Vein endothelial cell (primary cell): ENCODE data around the gene IQCF2. TPM values are rescaled to one million over a fixed set of nuclear protein-coding genes. Genes with fewer than 3 reads are reported as not detected.

Experiments
- small RNA-seq: library from RNA; depleted of rRNA; stranded (forward); fragments of <200 nt; gene quantifications from one replicate; pipeline ENCODE3, GENCODE V24; 2012
- total RNA-seq: library from RNA; depleted of rRNA; stranded (reverse); fragments of >200 nt; gene quantifications from 2 replicates; pipeline ENCODE4 v1.2.3, GENCODE V29; 2012

IQCF2 gene
- total RNA-seq = not detected in 2 replicates

DNA sequence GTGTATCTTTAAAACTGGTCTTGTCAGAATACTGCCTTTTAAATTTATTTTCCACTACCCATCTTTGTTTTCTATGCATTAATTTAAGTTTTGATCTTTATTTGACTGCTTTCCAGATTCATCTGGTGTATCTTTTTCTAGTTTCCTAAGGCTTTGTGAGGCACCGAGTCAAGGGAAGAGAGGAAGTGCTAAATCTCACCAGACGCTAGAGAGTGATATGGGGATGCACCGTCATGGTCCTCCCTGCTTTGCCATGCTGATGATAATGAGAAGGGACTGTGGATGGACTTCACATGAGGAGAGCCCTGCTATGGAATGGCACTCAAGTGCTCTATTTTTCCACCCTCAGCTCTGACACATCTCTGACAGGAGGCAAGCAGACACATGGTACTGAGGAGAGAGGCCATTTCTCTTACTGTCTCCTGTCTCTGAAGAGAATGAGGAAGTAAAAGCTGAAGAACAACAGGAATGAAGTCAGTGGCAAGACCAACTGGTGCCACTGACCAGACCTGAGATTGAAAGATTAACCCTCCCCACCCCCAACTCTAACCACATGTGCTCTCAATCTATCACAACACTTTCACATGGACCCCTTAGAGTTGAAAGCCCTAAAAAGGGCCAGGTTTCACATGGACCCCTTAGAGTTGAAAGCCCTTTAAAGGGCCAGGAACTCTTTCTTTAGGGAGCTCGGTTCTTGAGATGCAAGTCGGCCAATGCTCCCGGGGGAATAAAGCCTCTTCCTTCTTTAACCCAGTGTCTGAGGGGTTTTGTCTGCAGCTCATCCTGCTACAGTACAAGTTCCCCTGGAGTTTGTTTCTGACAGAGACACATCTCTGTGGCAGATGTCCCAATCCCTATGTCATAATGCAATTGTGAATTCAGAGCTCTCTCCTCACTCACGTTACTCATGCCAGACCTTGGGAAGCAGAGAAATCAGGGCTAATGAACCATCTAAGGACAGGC, at the start of gene IQCF2:
TSS of gene IQCF2 (plus strand) at position 913 of the 963 bp plus-strand sequence. CDS start 52 bp downstream, outside the sequence.

GRCh38 chr3:51875501-51875900, 14.1 kb downstream of the IQCF2 start, which contains the start of gene IQCF5:
TSS of gene IQCF5 (minus strand) at chr3:51875601. CDS start at chr3:51875531, 70 bp downstream.

Small RNA genes lying within 50 kb of the gene (small RNA-seq; reads per million reads assigned to genes)
- not detected for gene RN7SL504P

Other genes starting within 250 kb of the IQCF2 start
- gene TEX264, start 190.4 kb upstream of the IQCF2 start, total RNA-seq = 33.3 and 45.4 TPM in 2 replicates
- gene GRM2, start 154.5 kb upstream of the IQCF2 start, total RNA-seq = 0.10 TPM in 1 of 2 replicates, not detected in the other
- not detected in 2 replicates for gene IQCF6, start 82.4 kb upstream of the IQCF2 start, total RNA-seq
- gene IQCF5, start 14.0 kb downstream of the IQCF2 start, total RNA-seq = not detected in 2 replicates
- gene IQCF1, start 41.7 kb downstream of the IQCF2 start, total RNA-seq = not detected in 2 replicates
- gene RRP9, start 80.3 kb downstream of the IQCF2 start, total RNA-seq = 18.0 and 21.4 TPM in 2 replicates
- gene PARP3, start 80.7 kb downstream of the IQCF2 start, total RNA-seq = 12.4 and 13.6 TPM in 2 replicates
- gene GPR62, start 93.8 kb downstream of the IQCF2 start, total RNA-seq = under 0.01 and 0.10 TPM in 2 replicates
- 30.8 and 39.2 TPM in 2 replicates for gene PCBP4, start 105.8 kb downstream of the IQCF2 start, total RNA-seq
- 17.0 and 27.1 TPM in 2 replicates for gene ABHD14B, start 112.4 kb downstream of the IQCF2 start, total RNA-seq
- gene ABHD14A, start 113.4 kb downstream of the IQCF2 start, total RNA-seq = 6.6 and 11.4 TPM in 2 replicates
- gene ACY1, start 121.9 kb downstream of the IQCF2 start, total RNA-seq = 14.5 and 20.9 TPM in 2 replicates
- 1,244 and 1,265 TPM in 2 replicates for gene RPL29, start 134.3 kb downstream of the IQCF2 start, total RNA-seq
- gene DUSP7, start 195.0 kb downstream of the IQCF2 start, total RNA-seq = 17.1 and 21.2 TPM in 2 replicates